ENCODE results near the gene NFYA. TPM values are rescaled to one million over a fixed set of nuclear protein-coding genes. Genes with fewer than 3 reads are reported as not detected.

The NFYA gene
- total and polyA plus RNA-seq, 9 of the 15 experiments (the other 6 are each of a cell fraction or from before 2014, with no cell fraction given) = 7.3 to 37.1 (median 21.8) TPM

DNA sequence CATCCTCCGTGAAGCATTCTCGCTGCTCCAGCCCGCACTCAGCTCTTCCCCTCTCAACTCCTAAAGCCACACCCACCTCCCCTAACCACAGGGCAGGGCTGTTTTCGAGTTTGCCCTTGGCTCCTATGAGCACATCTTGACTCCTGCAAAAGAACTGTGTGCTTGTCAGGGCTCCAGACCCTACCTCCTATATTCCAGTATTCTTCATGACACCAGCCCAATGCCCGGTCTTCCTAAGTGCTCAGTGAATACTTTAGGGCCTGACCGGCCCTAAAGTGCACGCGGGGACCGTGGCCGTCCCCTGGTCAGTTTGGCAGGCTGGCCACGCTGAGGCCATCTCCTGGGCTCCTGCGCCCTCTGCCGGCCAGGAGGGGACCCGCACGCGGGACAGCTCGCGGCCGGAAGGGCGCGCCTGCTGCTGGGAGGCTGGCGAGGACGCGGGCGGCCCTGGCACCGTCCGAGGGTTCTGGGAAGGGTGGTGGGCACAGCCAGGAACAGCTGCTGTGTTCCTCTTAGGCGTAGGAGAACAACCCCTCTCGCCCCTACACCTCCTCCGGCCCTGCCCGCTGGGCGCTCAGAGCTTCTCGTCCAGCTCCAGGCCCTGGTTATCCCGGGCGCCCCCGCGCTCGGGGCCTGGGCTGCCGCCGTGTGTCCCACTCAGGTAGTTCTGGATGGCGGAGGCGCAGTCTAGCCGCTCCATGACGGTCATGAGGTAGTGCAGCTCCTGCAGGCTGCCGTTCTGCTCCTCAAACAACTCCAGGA lies 44.8 kb upstream of the NFYA start:
- in situ Hi-C loops (cut with MboI) = loop anchor here (25.0 kb wide), 1 partner anchor 1666 kb away; no protein-coding TSS in a partner anchor
- Histone ChIP-seq H3K27ac (ENCODE audit: extremely low read depth, low read depth, low read length) (no peak overlapping the region), H3K9me1 (ENCODE audit: control insufficient read depth, insufficient read depth, low read length) (no peaks in the 10 kb centered on the region), H3K9ac (ENCODE audit: insufficient read depth in 1 of 2, low read depth in 2 of 2, low read length in 2 of 2) (peak overlapping the region in 1 of 2 experiments; percentile 88; a peak in 2 of 4 replicates), H3K36me3 (ENCODE audit: control insufficient read depth, insufficient read depth, low read length) (no peaks in the 10 kb centered on the region), H3K27me3 (ENCODE audit: control insufficient read depth in 2 of 2, insufficient read depth in 2 of 2, low read length in 2 of 2) (peaks cover 13 to 14% of the 10 kb centered on the region in 2 experiments; a peak in 4 of 5 replicates), H2AFZ (ENCODE audit: low read depth, low read length) (peak overlapping the region; percentile 97), H3K4me2 (ENCODE audit: insufficient read depth, low read length) (peak overlapping the region; percentile 83), H4K20me1 (replicated peaks; ENCODE audit: control insufficient read depth, insufficient read depth, low read length) (no peaks in the 10 kb centered on the region), H3K79me2 (ENCODE audit: control insufficient read depth, insufficient read depth, low read length) (no peaks in the 10 kb centered on the region), H3K4me3 (peak overlapping the region; percentile 10), H3K4me1 (replicated peaks in 1 of 2; ENCODE audit: control insufficient read depth in 2 of 2, insufficient read depth in 2 of 2, low read length in 2 of 2) (peaks cover 0 to 13% of the 10 kb centered on the region in 2 experiments; a peak in 4 of 5 replicates), H3K9me3 (replicated peaks; ENCODE audit: control insufficient read depth, insufficient read depth, low read depth, low read length) (no peaks in the 10 kb centered on the region)
- peak; percentile 69 for FAIRE-seq
- BruUV-seq (replicated peaks) = no TSS peak
- ATAC-seq = peak; percentile 98
- WGBS (ENCODE audit: insufficient coverage, low coverage, missing lambda C conversion rate) = 15% methylated on average over 29 of the region's 45 CpGs
- intact Hi-C loops (cut with micrococcal nuclease) = loop anchor here (1.0 to 10.0 kb wide), 4 partner anchors 39 to 701 kb away; no protein-coding TSS in a partner anchor
- CTCF ChIA-PET (ENCODE audit: low intra/inter-chr PET ratio) = interaction anchor here (0.7 to 2.1 kb wide), 4 partner anchors 11 to 309 kb away, joined by 3 to 10 read pairs (median 6); partner anchors contain the start of gene UNC5CL
- POLR2A ChIA-PET = interaction anchor here (0.6 to 1.3 kb wide), 11 partner anchors 9 to 704 kb away, joined by 3 to 6 read pairs (median 3); no protein-coding TSS in a partner anchor
- DNase-seq (ENCODE audit: extremely low read depth in 1 of 4, low spot score in 3 of 4) = peak; percentile 85 to 95 (median 93)
- peak; percentile 80 for TF ChIP-seq MGA (IDR thresholded peaks at IDR 0.05)
- TF ChIP-seq FOXK2 (conservative IDR thresholded peaks at IDR 0.05 in 1 of 2, IDR thresholded peaks at IDR 0.05 in 1 of 2; ENCODE audit: low read depth in 2 of 2) = peak; percentile 20 to 29; a peak in 1 of 4 replicates
- TF ChIP-seq, protein P1, sequence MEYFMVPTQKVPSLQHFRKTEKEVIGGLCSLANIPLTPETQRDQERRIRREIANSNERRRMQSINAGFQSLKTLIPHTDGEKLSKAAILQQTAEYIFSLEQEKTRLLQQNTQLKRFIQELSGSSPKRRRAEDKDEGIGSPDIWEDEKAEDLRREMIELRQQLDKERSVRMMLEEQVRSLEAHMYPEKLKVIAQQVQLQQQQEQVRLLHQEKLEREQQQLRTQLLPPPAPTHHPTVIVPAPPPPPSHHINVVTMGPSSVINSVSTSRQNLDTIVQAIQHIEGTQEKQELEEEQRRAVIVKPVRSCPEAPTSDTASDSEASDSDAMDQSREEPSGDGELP (CRISPR knock-in tag; IDR thresholded peaks at IDR 0.05; ENCODE audit: borderline replicate concordance) = peak; percentile 82
- peak; percentile 58; the same call in 1 of the 2 replicates for TF ChIP-seq GABPA (tag; conservative IDR thresholded peaks at IDR 0.05; ENCODE audit: low read depth)
- peak; percentile 91 for TF ChIP-seq SMC3 (conservative IDR thresholded peaks at IDR 0.05; ENCODE audit: insufficient read depth, low read depth, low read length)
- peak; percentile 64; the same call in 1 of the 2 replicates for TF ChIP-seq E2F3 (CRISPR knock-in tag; IDR thresholded peaks at IDR 0.05)
- TF ChIP-seq NONO (IDR thresholded peaks at IDR 0.05; ENCODE audit: low read depth in 2 of 2, low read length in 1 of 2) = peak in 1 of 2 experiments; percentile 59; a peak in 1 of 4 replicates

Measured in K562 (cell line).